Measurements from ENCODE around the gene EID2B. TPM values are rescaled to one million over a fixed set of nuclear protein-coding genes. Genes with fewer than 3 reads are reported as not detected.

The EID2B gene
- total RNA-seq, 2 donors from 2014 or later = 5.6 to 6.2 TPM

DNA sequence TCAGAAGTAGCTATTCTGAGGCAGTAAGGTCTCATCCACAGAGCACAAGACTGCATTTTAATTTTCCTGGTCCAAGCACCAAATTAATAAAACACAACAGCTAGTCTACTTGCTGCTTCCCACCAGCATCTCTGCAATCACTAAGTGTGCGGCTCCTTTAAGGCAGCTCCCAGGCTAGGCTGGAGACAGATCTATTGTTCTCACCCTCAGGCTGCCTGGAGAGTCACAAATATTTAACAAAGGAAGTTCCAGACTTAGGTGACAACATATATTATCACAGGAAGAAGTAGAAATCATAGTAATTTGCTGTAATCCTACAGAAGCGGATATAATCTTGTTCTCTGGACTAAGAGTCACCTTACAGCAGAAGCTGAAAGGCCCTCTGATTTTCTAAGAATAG is 9.6 kb upstream of the EID2B start:
- TF ChIP-seq, protein P1, sequence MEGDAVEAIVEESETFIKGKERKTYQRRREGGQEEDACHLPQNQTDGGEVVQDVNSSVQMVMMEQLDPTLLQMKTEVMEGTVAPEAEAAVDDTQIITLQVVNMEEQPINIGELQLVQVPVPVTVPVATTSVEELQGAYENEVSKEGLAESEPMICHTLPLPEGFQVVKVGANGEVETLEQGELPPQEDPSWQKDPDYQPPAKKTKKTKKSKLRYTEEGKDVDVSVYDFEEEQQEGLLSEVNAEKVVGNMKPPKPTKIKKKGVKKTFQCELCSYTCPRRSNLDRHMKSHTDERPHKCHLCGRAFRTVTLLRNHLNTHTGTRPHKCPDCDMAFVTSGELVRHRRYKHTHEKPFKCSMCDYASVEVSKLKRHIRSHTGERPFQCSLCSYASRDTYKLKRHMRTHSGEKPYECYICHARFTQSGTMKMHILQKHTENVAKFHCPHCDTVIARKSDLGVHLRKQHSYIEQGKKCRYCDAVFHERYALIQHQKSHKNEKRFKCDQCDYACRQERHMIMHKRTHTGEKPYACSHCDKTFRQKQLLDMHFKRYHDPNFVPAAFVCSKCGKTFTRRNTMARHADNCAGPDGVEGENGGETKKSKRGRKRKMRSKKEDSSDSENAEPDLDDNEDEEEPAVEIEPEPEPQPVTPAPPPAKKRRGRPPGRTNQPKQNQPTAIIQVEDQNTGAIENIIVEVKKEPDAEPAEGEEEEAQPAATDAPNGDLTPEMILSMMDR (IDR thresholded peaks at IDR 0.05) = no peak
- ATAC-seq (ENCODE audit: insufficient number of reproducible peaks, low FRiP score, low read depth) (no peak), DNase-seq (ENCODE audit: low spot score) (no peak)
- H3K4me3 ChIP-seq = no peak overlapping the region
- H3K4me1 ChIP-seq (ENCODE audit: control insufficient read depth in 1 of 2, low read depth in 2 of 2) = peaks cover 13 to 22% of the 10 kb centered on the region in 2 donors
- H3K27ac ChIP-seq = no peak overlapping the region
- no peaks in the 10 kb centered on the region for H3K36me3 ChIP-seq
- no peaks in the 10 kb centered on the region for H3K9me3 ChIP-seq
- H3K27me3 ChIP-seq (replicated peaks; ENCODE audit: insufficient read depth) = no peaks in the 10 kb centered on the region

GRCh38 chr19:39540333-39540673 is 7.7 kb upstream of the EID2B start:
- peak overlapping the region in 1 of 2 donors; percentile 92 for H3K27ac ChIP-seq
- H3K4me1 ChIP-seq (ENCODE audit: control insufficient read depth in 1 of 2, low read depth in 2 of 2) = peaks cover 13 to 22% of the 10 kb centered on the region in 2 donors
- H3K36me3 ChIP-seq = no peaks in the 10 kb centered on the region
- no peaks in the 10 kb centered on the region for H3K27me3 ChIP-seq (replicated peaks; ENCODE audit: insufficient read depth)
- peak overlapping the region; percentile 95 for H3K4me3 ChIP-seq
- no peaks in the 10 kb centered on the region for H3K9me3 ChIP-seq
- ATAC-seq (ENCODE audit: insufficient number of reproducible peaks, low FRiP score, low read depth) (no peak), DNase-seq (ENCODE audit: low spot score) (no peak)
- TF ChIP-seq, protein P1 (IDR thresholded peaks at IDR 0.05) = no peak

DNA sequence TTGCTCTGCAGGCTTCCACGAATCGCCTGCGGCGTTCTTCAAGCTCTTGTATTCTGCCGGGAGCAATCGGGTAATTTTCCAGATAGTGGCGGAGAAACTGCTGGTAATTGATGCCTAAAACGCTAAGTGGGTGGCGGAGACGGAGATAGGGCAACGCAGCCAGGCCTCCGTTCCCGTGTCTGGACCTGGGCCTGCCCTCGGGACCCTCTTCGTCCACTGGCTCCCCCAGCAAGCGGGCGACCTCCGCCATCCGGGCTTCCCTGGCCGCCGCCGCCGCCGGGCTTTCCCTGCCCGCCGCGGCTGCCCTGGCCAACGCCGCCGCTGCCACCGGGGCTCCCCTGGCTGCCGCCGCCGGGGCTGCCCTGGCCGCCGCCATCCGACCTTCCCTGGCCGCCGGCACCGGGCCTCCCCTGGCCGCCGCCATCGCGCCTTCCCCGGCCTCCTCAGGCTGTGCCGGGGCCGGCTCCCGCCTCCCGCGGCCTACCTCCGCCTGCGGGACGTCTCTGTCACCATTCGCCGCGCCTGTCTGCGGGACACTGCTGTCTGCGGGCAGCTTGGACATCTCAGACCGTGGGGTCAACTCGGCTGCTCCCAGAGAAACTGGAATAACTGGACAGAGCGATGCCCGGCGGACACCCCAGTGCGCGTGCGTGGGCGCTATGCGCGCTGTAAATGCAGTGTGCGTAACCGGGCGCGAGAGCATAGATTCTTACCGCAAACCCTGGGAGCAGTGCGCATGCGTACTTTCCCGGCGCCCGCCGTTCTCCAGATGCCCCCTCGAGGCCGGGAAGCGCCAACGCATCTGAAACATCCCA is 7.1 kb upstream of the EID2B start, which contains the start of gene EID2:
EID2 (minus strand) TSS at position 644 of the 815 bp plus-strand sequence; CDS start at position 562, 82 bp downstream.
- TF ChIP-seq, protein P1 (IDR thresholded peaks at IDR 0.05) = peak; percentile 80
- Histone ChIP-seq H3K36me3 (no peaks in the 10 kb centered on the region), H3K27me3 (replicated peaks; ENCODE audit: insufficient read depth) (no peaks in the 10 kb centered on the region), H3K4me1 (ENCODE audit: control insufficient read depth in 1 of 2, low read depth in 2 of 2) (peaks cover 13 to 22% of the 10 kb centered on the region in 2 donors), H3K4me3 (peak within 1 kb of the TSS; percentile 95), H3K9me3 (no peaks in the 10 kb centered on the region), H3K27ac (peak within 1 kb of the TSS; percentile 89 to 92)
- peak; percentile 68 for ATAC-seq (ENCODE audit: insufficient number of reproducible peaks, low FRiP score, low read depth)
- DNase-seq (ENCODE audit: low spot score) = peak; percentile 85

DNA sequence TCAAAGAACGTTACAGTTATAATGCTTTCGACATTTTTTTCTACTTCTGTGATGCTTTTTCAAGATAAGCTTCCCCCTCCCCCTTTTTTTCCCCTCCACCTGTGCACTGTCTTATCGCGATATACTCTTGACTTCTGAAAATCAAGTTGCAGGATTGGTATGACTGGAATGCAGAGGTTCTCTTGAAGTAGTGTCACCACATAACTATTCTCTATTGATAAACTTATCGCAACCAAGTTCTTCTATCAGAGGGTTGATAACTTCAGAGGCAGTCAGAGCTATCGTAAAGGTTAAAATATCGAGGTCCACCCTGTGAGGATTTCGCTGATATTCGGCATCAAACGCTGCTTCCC is 6.5 kb upstream of the EID2B start:
- Histone ChIP-seq H3K4me1 (ENCODE audit: control insufficient read depth in 1 of 2, low read depth in 2 of 2) (peaks cover 13 to 22% of the 10 kb centered on the region in 2 donors), H3K36me3 (no peaks in the 10 kb centered on the region), H3K9me3 (no peaks in the 10 kb centered on the region), H3K27me3 (replicated peaks; ENCODE audit: insufficient read depth) (no peaks in the 10 kb centered on the region), H3K4me3 (peak overlapping the region; percentile 95), H3K27ac (peak overlapping the region; percentile 89 to 92)
- DNase-seq (ENCODE audit: low spot score) (no peak), ATAC-seq (ENCODE audit: insufficient number of reproducible peaks, low FRiP score, low read depth) (peak; percentile 17)
- TF ChIP-seq, protein P1 (IDR thresholded peaks at IDR 0.05) = no peak

DNA sequence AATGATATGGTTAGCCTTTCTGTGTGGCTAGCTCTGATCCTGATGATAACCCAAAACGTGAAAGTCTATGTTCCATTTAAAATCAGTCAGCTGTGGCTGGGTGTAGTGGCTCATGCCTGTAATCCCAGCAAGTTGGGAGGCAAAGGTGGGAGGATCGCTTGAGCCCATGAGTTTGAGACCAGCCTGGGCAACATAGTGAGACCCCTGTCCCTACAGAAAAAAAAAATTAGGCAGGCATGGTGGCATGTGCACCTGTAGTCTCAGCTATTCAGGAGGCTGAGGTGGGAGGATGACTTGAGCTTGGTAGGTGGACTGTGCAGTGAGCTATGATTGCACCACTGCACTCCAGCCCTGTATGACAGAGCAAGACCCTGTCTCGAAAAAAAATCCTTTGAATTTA is 1.1 kb upstream of the EID2B start:
- no peak for DNase-seq (ENCODE audit: low spot score)
- H3K9me3 ChIP-seq = no peaks in the 10 kb centered on the region
- TF ChIP-seq, protein P1 (IDR thresholded peaks at IDR 0.05) = no peak
- H3K36me3 ChIP-seq = no peaks in the 10 kb centered on the region
- no peak overlapping the region for H3K27ac ChIP-seq
- no peaks in the 10 kb centered on the region for H3K27me3 ChIP-seq (replicated peaks; ENCODE audit: insufficient read depth)
- H3K4me1 ChIP-seq (ENCODE audit: control insufficient read depth in 1 of 2, low read depth in 2 of 2) = peaks cover 17 to 34% of the 10 kb centered on the region in 2 donors
- ATAC-seq (ENCODE audit: insufficient number of reproducible peaks, low FRiP score, low read depth) = no peak
- H3K4me3 ChIP-seq = no peak overlapping the region

Measured in thoracic aorta (tissue), 2 donors.